Cerebellar nuclear complex (tissue), 1 donor: ENCODE results near the gene CPVL.

Experiments used
- DNase-seq, 2 experiments: peaks; one replicate each; lab custom pipeline; 2025; lab: John Stamatoyannopoulos, UW

The CPVL gene

DNA sequence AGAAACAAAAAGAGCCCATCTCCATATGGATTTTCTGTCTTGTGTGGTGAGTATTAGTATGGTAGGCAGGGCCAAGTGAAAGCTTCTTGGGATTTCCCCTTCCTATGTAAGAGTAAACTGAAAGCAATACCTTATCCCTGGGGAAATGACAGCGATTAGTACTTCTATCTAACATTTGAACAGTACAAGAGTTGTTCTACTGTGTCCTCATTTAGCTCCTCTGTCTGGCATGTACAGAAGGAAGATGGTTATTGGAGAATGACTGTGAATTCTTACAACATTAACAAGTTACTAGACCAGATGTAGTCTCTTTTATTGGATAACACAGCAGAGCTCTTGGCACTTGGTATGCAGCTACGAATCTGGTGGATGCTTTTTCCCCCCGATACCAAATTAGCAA is 170.3 kb downstream of the CPVL start:
- no peak for DNase-seq

GRCh38 chr7:28973591-28973990 is 172.7 kb downstream of the CPVL start:
- no peak for DNase-seq

- DNase-seq: no peak
Measured at GRCh38 chr7:28964056-28964455, 182.3 kb downstream of the CPVL start.

DNA sequence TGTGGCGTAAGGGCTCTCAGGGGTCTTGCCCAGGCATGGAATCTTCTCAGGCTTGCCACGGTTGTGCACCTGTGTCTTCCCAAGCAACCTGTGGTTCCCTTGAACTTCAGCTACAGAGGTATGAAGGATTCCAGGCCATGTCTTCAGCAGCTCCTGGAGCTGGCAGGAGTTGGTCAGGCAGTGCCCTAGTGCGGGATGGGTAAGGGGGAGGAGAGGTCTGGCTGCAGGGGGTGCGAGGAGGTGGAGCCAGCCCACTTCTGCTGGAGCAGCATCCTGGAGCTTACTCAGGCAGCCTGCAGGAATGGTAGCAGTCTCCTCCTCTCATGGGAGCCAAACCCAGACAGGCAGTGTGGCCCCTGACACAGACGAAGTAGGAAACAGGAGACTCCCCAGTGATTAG is 184.4 kb downstream of the CPVL start:
- no peak for DNase-seq

DNA sequence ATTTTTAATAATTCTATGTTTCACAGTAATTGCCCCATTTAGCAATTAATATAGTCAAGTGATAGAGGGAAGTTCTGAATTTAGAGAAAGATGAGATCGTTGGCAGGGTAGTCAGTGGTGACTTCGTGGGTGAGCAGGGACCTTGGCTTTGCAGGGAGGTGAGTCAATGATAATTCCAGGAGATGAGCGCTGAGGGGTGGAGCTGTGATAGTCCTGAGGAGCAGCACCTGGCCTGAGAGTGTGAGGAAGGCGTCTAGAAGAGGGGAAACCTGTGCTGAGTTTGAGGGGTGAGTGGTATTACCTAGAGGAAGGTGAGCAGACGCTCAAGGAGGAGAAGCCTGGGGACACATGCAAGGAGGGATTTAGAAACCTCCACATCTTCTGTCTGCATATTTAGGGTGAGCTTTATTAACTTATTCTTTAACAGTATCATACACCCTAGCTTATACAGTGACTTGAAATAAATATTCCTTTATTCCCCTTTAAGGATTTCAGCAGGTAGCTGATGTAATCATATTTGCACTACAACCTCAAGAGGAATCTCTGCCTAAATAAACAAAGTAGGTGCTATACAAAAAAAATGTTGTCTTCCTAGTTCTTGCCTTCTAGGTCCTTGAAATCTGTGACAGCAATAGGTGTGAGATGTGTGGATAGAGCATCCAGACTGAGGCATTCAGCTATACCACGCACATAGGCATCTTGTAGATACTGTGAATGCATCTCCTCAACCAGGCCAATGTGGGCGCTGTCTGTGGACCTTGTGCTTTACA is 186.1 kb downstream of the CPVL start:
- DNase-seq: no peak

DNA sequence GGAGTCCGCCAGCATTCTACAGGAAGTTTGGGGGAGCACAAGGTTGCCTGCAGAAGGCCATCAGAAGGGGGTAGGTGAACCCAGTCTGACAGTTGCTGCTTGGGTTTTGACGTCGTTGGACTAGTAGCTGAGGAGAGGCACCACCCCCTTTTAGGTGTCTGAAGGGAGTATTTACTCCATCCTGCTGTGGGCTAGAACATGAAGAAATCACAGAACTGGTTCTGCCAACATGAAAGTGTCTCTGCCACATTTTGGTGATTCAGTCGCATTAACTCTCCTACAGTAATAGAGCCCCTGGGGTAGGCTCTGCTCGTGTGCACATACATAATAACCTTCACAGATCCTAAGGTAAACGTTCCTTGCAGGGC is 187.4 kb downstream of the CPVL start:
- no peak for DNase-seq

- DNase-seq: no peak
Measured at GRCh38 chr7:28958235-28958979, 187.9 kb downstream of the CPVL start, which contains the start of gene TRIL. Gene TRIL, minus strand, starts transcription at chr7:28958330. Its CDS starts 284 bp downstream, at chr7:28958046.

- no peak for DNase-seq
Measured at GRCh38 chr7:28957751-28958234, 188.5 kb downstream of the CPVL start.

DNA sequence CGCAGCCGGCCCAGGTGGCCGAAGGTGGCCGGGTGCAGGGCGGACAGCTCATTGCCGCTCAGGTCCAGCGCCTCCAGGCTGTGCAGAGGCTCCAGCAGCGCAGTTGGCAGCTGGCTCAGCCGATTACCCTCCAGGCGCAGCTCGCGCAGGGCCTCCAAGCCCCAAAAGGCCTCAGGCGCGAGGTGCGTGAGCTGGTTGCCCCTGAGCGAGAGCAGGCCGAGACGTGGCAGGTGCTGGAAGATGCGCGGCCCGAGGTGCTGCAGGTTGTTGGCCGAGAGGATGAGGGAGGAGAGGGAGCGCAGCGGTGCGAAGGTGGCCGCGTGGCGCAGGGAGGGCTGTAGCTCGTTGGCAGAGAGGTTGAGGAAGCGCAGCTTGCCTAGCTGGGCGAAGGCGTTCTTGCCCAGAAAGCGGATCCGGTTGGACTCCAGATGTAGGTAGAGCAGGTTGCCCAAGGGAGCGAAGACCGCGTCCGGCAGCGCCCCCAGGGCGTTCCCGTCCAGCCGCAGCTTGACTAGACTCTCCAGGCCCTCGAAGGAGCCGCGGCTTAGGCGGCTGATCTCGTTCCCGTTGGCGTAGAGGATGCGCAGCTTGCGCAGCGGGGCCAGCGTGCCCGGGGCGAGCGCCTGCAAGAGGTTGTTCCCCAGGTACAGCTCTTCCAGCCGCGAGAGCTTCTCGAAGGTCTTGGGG is 189.1 kb downstream of the CPVL start:
- no peak for DNase-seq

DNA sequence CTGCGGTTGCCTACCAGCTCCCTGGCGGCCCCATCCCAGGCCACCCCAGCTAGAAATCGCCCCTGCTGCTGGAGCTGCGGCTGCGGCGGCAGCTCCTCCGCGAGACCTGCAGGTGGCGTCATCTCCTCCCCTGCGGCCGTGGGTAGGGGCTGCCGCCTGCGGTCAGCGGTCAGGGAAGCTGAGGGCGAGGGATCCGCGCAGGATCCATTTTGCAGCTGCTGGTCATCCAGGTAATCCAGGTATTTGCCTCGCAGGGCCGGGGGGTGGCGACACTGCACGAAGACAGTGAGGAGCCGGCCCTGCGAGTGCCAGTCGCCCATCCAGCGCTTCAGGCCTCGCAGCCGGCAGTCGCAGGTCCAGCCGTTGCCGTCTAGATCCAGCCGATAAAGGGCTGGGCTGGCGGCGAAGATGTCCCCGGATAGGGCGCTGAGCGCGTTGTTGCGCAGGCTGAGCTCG is 189.7 kb downstream of the CPVL start:
- no peak for DNase-seq

DNA sequence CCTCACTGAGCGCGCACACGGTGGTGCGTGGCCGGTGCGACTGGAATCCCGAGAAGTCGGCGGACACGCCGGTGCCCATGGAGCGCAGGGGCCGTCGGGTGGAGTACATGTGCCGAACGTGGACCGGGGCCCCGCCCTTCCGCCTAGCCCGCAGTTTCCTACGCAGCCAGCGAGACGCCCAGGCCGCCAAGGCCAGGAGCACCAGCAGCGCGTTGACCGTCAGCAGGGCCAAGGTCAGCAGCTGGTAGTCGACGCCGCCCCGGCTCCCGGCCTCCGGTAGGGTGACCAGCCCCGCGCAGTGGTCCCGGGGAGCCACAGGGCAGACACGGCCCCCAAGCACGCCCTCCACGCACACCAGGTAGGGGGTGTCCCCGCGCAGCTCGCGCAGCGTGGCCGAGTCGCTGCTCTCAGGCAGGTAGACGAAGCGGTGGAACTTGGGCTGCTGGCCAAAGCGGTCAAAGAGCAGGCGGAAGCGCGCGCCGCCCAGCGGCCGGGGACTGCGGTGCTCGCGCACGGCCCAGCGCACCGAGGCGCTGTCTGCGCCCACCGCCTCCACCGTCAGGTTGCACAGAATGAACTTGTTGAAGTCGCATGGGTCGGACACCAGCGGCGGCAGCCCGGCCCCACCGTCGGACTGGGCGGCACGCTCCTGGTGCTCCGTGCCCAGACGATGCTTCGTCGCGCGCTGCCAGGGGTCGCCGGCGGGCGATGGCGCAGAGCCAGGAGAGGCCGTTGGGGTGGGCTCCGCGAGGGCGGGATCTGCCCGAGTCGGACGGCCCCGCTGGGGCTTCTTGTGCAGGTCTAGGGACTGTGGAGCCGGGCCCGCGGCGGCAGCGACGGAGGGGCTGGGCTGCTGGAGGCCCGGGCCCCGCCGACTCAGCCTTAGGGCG is 190.4 kb downstream of the CPVL start:
- DNase-seq: no peak

GRCh38 chr7:28955356-28955717 is 191.0 kb downstream of the CPVL start:
- DNase-seq: no peak

- DNase-seq: no peak
Measured at GRCh38 chr7:28954946-28955345, 191.4 kb downstream of the CPVL start.

GRCh38 chr7:28954471-28954870 is 191.9 kb downstream of the CPVL start:
- no peak for DNase-seq

- no peak for DNase-seq
Measured at GRCh38 chr7:28953633-28954032, 192.7 kb downstream of the CPVL start.
